Thymus (tissue), 14 donors: Measurements from ENCODE around the gene CDR2L. TPM values are rescaled to one million over a fixed set of nuclear protein-coding genes. Genes with fewer than 3 reads are reported as not detected.

Experiments used
- DNase-seq, 9 donors: peaks; one replicate each; pipeline ENCODE4 v3.0.0-alpha.2; 2013; ENCODE audit warnings: low spot score in 9 of 9, low read depth in 6 of 9, missing footprints in 1 of 9
- H3K27ac ChIP-seq, 2 donors: one replicate each; pipeline ENCODE4 v1.5.1; 2013; ENCODE audit warnings: control low read depth in 1 of 2, low read depth in 1 of 2, low read length in 1 of 2, mild to moderate bottlenecking in 1 of 2, moderate library complexity in 1 of 2
- H3K27me3 ChIP-seq, 2 donors: one replicate each; pipeline ENCODE4 v1.5.1; 2013; ENCODE audit warnings: low read length in 1 of 2; ENCODE audit not compliant: control insufficient read depth in 2 of 2, insufficient read depth in 1 of 2
- H3K36me3 ChIP-seq, 2 donors: one replicate each; pipeline ENCODE4 v1.5.1; 2013; ENCODE audit warnings: low read length in 1 of 2, mild to moderate bottlenecking in 1 of 2, moderate library complexity in 1 of 2; ENCODE audit not compliant: control insufficient read depth in 2 of 2, insufficient read depth in 2 of 2
- H3K4me1 ChIP-seq, 2 donors: one replicate each; pipeline ENCODE4 v1.5.1; 2013; ENCODE audit warnings: low read length in 2 of 2; ENCODE audit not compliant: control insufficient read depth in 2 of 2, insufficient read depth in 2 of 2
- H3K4me3 ChIP-seq, 2 donors: one replicate each; pipeline ENCODE4 v1.5.1; 2013; ENCODE audit warnings: low read length in 2 of 2, control low read depth in 1 of 2, mild to moderate bottlenecking in 1 of 2
- H3K9me3 ChIP-seq, 2 donors: one replicate each; pipeline ENCODE4 v1.5.1; 2013; ENCODE audit warnings: low read length in 1 of 2, mild to moderate bottlenecking in 1 of 2; ENCODE audit not compliant: control insufficient read depth in 2 of 2, insufficient read depth in 1 of 2
- WGBS: extraction: QIAGEN DNeasy Blood & Tissue Kit; methylation state at CpG from one replicate; pipeline ENCODE4 v1.1.7; 2013; 5-methylcytosine and 5-hydroxymethylcytosine counted together
- long read RNA-seq, 10 donors: transcript quantifications; one replicate each; lab custom pipeline, GENCODE V29; 2026
- polyA plus RNA-seq: library from polyadenylated mRNA; stranded (reverse); fragments of 200-250 nt; gene quantifications from one replicate; pipeline ENCODE4 v1.2.3, GENCODE V29; 2013
- total RNA-seq: library from RNA; stranded (reverse); fragments of 120-200 nt; gene quantifications from one replicate; pipeline ENCODE4 v1.2.4, GENCODE V29; 2013
- donor health status: healthy.

Gene CDR2L
- total RNA-seq (0.57 TPM), polyA plus RNA-seq (1.4 TPM)
- long read RNA-seq, donor 1, result 0 reads
- long read RNA-seq, donor 2, result 0 reads
- long read RNA-seq, donor 3, result 0 reads
- long read RNA-seq, donor 4, partial matches to known transcripts, result 0 of 1 reads
- long read RNA-seq, donor 4, other reads (novel, unspliced or antisense), result 0 of 1 reads
- long read RNA-seq, donor 5, result 0 reads
- long read RNA-seq, donor 6, result 0 reads
- long read RNA-seq, donor 7, result 0 reads
- long read RNA-seq, donor 8, result 0 reads
- long read RNA-seq, donor 9, result 0 reads
- long read RNA-seq, donor 10, result 0 reads

GRCh38 chr17:74987418-74987908 is at the start of gene CDR2L:
Gene CDR2L, plus strand, starts transcription at chr17:74987632. Its CDS starts 412 bp downstream, at chr17:74988044.
- peak within 1 kb of the TSS; percentile 28 to 54 for H3K4me3 ChIP-seq
- H3K36me3 ChIP-seq, result no peaks in the 10 kb centered on the region
- H3K27ac ChIP-seq, result peak within 1 kb of the TSS; percentile 16 to 49
- under 1% methylated on average over 51 of the region's 51 CpGs for WGBS
- H3K9me3 ChIP-seq, result peaks cover 3 to 5% of the 10 kb centered on the region in 2 donors
- peak; percentile 73 to 94 (median 88) for DNase-seq
- H3K4me1 ChIP-seq, result peaks cover 6 to 22% of the 10 kb centered on the region in 2 donors
- H3K27me3 ChIP-seq, result peaks cover 32 to 88% of the 10 kb centered on the region in 2 donors

GRCh38 chr17:74938194-74938950 is 49.1 kb upstream of the CDR2L start:
- H3K4me3 ChIP-seq, result no peak overlapping the region
- peaks cover 37 to 88% of the 10 kb centered on the region in 2 donors for H3K27me3 ChIP-seq
- peaks cover 1 to 4% of the 10 kb centered on the region in 2 donors for H3K9me3 ChIP-seq
- H3K4me1 ChIP-seq, result no peaks in the 10 kb centered on the region
- H3K27ac ChIP-seq, result no peak overlapping the region
- no peaks in the 10 kb centered on the region for H3K36me3 ChIP-seq
- WGBS, result 86% methylated on average over 8 of the region's 8 CpGs
- no peak for DNase-seq

- Histone ChIP-seq H3K36me3 (no peaks in the 10 kb centered on the region), H3K4me1 (no peaks in the 10 kb centered on the region), H3K9me3 (peaks cover 1 to 4% of the 10 kb centered on the region in 2 donors), H3K27ac (no peak overlapping the region), H3K27me3 (peaks cover 40 to 84% of the 10 kb centered on the region in 2 donors), H3K4me3 (no peak overlapping the region)
- no peak for DNase-seq
- WGBS, result 59% methylated on average over 8 of the region's 8 CpGs
Measured at GRCh38 chr17:74939534-74939933, 47.9 kb upstream of the CDR2L start.

- no peak for DNase-seq
- peaks cover 25 to 76% of the 10 kb centered on the region in 2 donors for H3K27me3 ChIP-seq
Measured at GRCh38 chr17:74941128-74941725, 46.2 kb upstream of the CDR2L start.

GRCh38 chr17:74943808-74944522 is 43.5 kb upstream of the CDR2L start:
- DNase-seq, result no peak
- peaks cover 0 to 4% of the 10 kb centered on the region in 2 donors for H3K9me3 ChIP-seq
- H3K4me3 ChIP-seq, result no peak overlapping the region
- peaks cover 3 to 65% of the 10 kb centered on the region in 2 donors for H3K27me3 ChIP-seq
- H3K36me3 ChIP-seq, result no peaks in the 10 kb centered on the region
- 80% methylated on average over 13 of the region's 13 CpGs for WGBS
- H3K27ac ChIP-seq, result no peak overlapping the region
- H3K4me1 ChIP-seq, result no peaks in the 10 kb centered on the region

More at GRCh38 chr17:74941128-74941725, 46.2 kb upstream of the CDR2L start:
- no peaks in the 10 kb centered on the region for H3K4me1 ChIP-seq
- 85% methylated on average over 21 of the region's 21 CpGs for WGBS
- peaks cover 0 to 4% of the 10 kb centered on the region in 2 donors for H3K9me3 ChIP-seq
- no peaks in the 10 kb centered on the region for H3K36me3 ChIP-seq
- H3K27ac ChIP-seq, result no peak overlapping the region
- H3K4me3 ChIP-seq, result no peak overlapping the region

- DNase-seq, result no peak
- Histone ChIP-seq H3K9me3 (peaks cover 0 to 5% of the 10 kb centered on the region in 2 donors), H3K4me1 (no peaks in the 10 kb centered on the region), H3K27me3 (peaks cover 3 to 68% of the 10 kb centered on the region in 2 donors), H3K27ac (no peak overlapping the region), H3K36me3 (no peaks in the 10 kb centered on the region), H3K4me3 (no peak overlapping the region)
- 66% methylated on average over 6 of the region's 6 CpGs for WGBS
Measured at GRCh38 chr17:74945543-74945942, 41.9 kb upstream of the CDR2L start.

- no peak overlapping the region for H3K27ac ChIP-seq
- no peak for DNase-seq
- peaks cover 3 to 70% of the 10 kb centered on the region in 2 donors for H3K27me3 ChIP-seq
- H3K36me3 ChIP-seq, result no peaks in the 10 kb centered on the region
- no peak overlapping the region for H3K4me3 ChIP-seq
- no peaks in the 10 kb centered on the region for H3K4me1 ChIP-seq
- peaks cover 0 to 5% of the 10 kb centered on the region in 2 donors for H3K9me3 ChIP-seq
- WGBS, result 92% methylated on average over 14 of the region's 14 CpGs
Measured at GRCh38 chr17:74946641-74947040, 40.8 kb upstream of the CDR2L start.

GRCh38 chr17:74947041-74947754 is 40.2 kb upstream of the CDR2L start:
- H3K27me3 ChIP-seq, result peaks cover 3 to 69% of the 10 kb centered on the region in 2 donors
- no peak for DNase-seq
- WGBS, result 97% methylated on average over 17 of the region's 17 CpGs

More at GRCh38 chr17:74947041-74947754, 40.2 kb upstream of the CDR2L start:
- no peaks in the 10 kb centered on the region for H3K36me3 ChIP-seq
- no peaks in the 10 kb centered on the region for H3K4me1 ChIP-seq
- H3K9me3 ChIP-seq, result peaks cover 0 to 5% of the 10 kb centered on the region in 2 donors
- H3K4me3 ChIP-seq, result no peak overlapping the region
- no peak overlapping the region for H3K27ac ChIP-seq
